ENCODE measurements around the gene HS2ST1.

DNA sequence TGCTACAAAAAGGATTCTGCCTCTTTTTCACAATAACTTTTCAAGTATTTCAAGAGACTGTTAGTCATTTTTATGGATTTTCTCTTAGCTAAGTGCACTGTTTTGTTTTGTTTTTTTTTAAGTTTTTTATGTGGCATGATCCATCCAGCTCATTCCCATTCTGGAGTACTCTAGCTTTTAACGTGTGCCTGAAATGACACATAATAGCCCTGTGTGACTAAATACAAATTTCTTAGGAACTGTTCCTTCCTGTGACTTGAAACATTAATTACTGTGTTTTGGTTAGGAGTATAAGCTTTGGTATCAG is 143.9 kb downstream of the HS2ST1 start:
- TF ChIP-seq, protein P1, sequence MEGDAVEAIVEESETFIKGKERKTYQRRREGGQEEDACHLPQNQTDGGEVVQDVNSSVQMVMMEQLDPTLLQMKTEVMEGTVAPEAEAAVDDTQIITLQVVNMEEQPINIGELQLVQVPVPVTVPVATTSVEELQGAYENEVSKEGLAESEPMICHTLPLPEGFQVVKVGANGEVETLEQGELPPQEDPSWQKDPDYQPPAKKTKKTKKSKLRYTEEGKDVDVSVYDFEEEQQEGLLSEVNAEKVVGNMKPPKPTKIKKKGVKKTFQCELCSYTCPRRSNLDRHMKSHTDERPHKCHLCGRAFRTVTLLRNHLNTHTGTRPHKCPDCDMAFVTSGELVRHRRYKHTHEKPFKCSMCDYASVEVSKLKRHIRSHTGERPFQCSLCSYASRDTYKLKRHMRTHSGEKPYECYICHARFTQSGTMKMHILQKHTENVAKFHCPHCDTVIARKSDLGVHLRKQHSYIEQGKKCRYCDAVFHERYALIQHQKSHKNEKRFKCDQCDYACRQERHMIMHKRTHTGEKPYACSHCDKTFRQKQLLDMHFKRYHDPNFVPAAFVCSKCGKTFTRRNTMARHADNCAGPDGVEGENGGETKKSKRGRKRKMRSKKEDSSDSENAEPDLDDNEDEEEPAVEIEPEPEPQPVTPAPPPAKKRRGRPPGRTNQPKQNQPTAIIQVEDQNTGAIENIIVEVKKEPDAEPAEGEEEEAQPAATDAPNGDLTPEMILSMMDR (IDR thresholded peaks at IDR 0.05): no peak
- TF ChIP-seq POLR2A (IDR thresholded peaks at IDR 0.05): no peak
